ENCODE data around the gene UGT1A7. TPM values are rescaled to one million over a fixed set of nuclear protein-coding genes. Genes with fewer than 3 reads are reported as not detected.
"Not testable (repeated sequence)": the region's sequence is repeated elsewhere in the genome, so short reads cannot be mapped to it uniquely, and the experiment has no call there.

UGT1A7 gene
- polyA plus RNA-seq, 3 donors: not detected

DNA sequence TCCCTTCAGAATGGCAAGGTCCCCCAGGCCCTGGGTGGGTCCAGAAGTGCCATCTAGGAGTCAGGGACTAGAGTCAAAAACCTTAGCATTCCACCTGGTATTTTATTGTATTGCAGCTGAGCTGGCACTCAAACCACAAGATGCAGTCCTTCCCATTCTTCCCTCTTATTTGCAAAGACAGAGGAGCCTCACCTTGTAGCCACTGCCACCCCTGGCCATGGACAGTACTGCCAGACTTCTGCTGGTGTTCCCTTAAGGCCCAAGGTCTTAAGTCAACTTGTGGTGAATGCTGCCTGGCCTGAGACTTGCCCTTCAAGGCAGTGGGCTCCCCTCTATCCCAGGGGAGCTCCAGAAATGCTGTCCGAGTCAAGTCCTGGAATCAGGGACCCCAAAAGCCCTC is 38.6 kb upstream of the UGT1A7 start:
- intact Hi-C loops (cut with micrococcal nuclease): no loop called here
- H3K4me2 ChIP-seq (replicated peaks; ENCODE audit: extremely low read depth, low read length, poor library complexity, severe bottlenecking): no peak overlapping the region
- H3K27me3 ChIP-seq (ENCODE audit: control insufficient read depth in 2 of 2, insufficient read depth in 2 of 2, low read length in 2 of 2): no peaks in the 10 kb centered on the region
- no peak overlapping the region for H3K4me3 ChIP-seq (replicated peaks in 1 of 3; ENCODE audit: low read depth in 2 of 3, low read length in 3 of 3)
- peaks cover 0 to 5% (median 5%) of the 10 kb centered on the region in 3 donors for H3K27me3 Mint-ChIP-seq (ENCODE audit: low read depth in 3 of 3)
- no peak overlapping the region for H3K27ac ChIP-seq (ENCODE audit: low read depth in 1 of 2, low read length in 2 of 2)
- no peaks in the 10 kb centered on the region for H3K36me3 Mint-ChIP-seq
- WGBS (ENCODE audit: insufficient coverage): 88% methylated on average over 1 of the region's 1 CpG
- no peaks in the 10 kb centered on the region for H3K4me1 Mint-ChIP-seq
- no peaks in the 10 kb centered on the region for H3K79me2 ChIP-seq (ENCODE audit: insufficient read depth, low read length)
- no peaks in the 10 kb centered on the region for H3K36me3 ChIP-seq (replicated peaks in 1 of 2; ENCODE audit: control insufficient read depth in 1 of 2, insufficient read depth in 2 of 2, low read length in 2 of 2)
- H3K4me3 Mint-ChIP-seq: no peak overlapping the region
- DNase-seq: no peak
- H3K27ac Mint-ChIP-seq: no peak overlapping the region
- H3K4me1 ChIP-seq (ENCODE audit: control insufficient read depth in 1 of 2, insufficient read depth in 2 of 2, low read length in 2 of 2): no peaks in the 10 kb centered on the region
- no peaks in the 10 kb centered on the region for H4K20me1 ChIP-seq (ENCODE audit: insufficient read depth, low read length)
- H2AFZ ChIP-seq (ENCODE audit: insufficient read depth, low read depth, low read length, poor library complexity, severe bottlenecking): no peak overlapping the region
- peaks cover 0 to 24% of the 10 kb centered on the region in 2 donors for H3K9me3 ChIP-seq (replicated peaks in 1 of 2; ENCODE audit: control insufficient read depth in 1 of 2, insufficient read depth in 1 of 2, low read length in 2 of 2)
- TF ChIP-seq, protein P1, sequence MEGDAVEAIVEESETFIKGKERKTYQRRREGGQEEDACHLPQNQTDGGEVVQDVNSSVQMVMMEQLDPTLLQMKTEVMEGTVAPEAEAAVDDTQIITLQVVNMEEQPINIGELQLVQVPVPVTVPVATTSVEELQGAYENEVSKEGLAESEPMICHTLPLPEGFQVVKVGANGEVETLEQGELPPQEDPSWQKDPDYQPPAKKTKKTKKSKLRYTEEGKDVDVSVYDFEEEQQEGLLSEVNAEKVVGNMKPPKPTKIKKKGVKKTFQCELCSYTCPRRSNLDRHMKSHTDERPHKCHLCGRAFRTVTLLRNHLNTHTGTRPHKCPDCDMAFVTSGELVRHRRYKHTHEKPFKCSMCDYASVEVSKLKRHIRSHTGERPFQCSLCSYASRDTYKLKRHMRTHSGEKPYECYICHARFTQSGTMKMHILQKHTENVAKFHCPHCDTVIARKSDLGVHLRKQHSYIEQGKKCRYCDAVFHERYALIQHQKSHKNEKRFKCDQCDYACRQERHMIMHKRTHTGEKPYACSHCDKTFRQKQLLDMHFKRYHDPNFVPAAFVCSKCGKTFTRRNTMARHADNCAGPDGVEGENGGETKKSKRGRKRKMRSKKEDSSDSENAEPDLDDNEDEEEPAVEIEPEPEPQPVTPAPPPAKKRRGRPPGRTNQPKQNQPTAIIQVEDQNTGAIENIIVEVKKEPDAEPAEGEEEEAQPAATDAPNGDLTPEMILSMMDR (IDR thresholded peaks at IDR 0.05): no peak
- no peak overlapping the region for H3K9ac ChIP-seq (ENCODE audit: insufficient read depth, low read length, poor library complexity, severe bottlenecking)
- H3K9me3 Mint-ChIP-seq: peaks cover 13 to 36% (median 24%) of the 10 kb centered on the region in 7 donors

DNA sequence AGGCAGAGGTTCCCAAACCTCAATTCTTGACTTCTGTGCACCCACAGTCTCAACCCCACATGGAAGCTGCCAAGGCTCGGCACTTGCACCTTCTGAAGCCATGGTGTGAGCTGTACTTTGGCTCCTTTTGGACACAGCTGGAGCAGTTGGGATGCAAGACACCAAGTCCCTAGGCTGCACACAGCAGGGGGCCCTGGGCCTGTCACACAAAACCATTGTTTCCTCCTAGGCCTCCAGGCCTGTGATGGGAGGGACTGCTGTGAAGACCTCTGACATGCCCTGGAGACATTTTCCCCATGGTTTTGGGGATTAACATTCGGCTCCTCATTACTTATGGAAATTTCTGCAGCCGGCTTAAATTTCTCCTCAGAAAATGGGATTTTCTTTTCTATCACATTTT is 35.7 kb upstream of the UGT1A7 start:
- H3K27ac ChIP-seq (ENCODE audit: low read depth in 1 of 2, low read length in 2 of 2); H2AFZ ChIP-seq (ENCODE audit: insufficient read depth, low read depth, low read length, poor library complexity, severe bottlenecking); H3K4me1 ChIP-seq (ENCODE audit: control insufficient read depth in 1 of 2, insufficient read depth in 2 of 2, low read length in 2 of 2); H3K27me3 Mint-ChIP-seq (ENCODE audit: low read depth in 3 of 3); H3K9ac ChIP-seq (ENCODE audit: insufficient read depth, low read length, poor library complexity, severe bottlenecking); H3K4me3 Mint-ChIP-seq; H3K36me3 ChIP-seq (replicated peaks in 1 of 2; ENCODE audit: control insufficient read depth in 1 of 2, insufficient read depth in 2 of 2, low read length in 2 of 2); H3K4me2 ChIP-seq (replicated peaks; ENCODE audit: extremely low read depth, low read length, poor library complexity, severe bottlenecking); H4K20me1 ChIP-seq (ENCODE audit: insufficient read depth, low read length); H3K4me3 ChIP-seq (replicated peaks in 1 of 3; ENCODE audit: low read depth in 2 of 3, low read length in 3 of 3); H3K4me1 Mint-ChIP-seq; H3K27me3 ChIP-seq (ENCODE audit: control insufficient read depth in 2 of 2, insufficient read depth in 2 of 2, low read length in 2 of 2); intact Hi-C loops (cut with micrococcal nuclease); DNase-seq; H3K79me2 ChIP-seq (ENCODE audit: insufficient read depth, low read length); H3K36me3 Mint-ChIP-seq; H3K27ac Mint-ChIP-seq: not testable (repeated sequence)
- no CpG with 5 or more reads among the region's 3 CpGs for WGBS (ENCODE audit: insufficient coverage)
- H3K9me3 ChIP-seq (replicated peaks in 1 of 2; ENCODE audit: control insufficient read depth in 1 of 2, insufficient read depth in 1 of 2, low read length in 2 of 2): peaks cover 0 to 24% of the 10 kb centered on the region in 2 donors
- peaks cover 12 to 38% (median 25%) of the 10 kb centered on the region in 7 donors for H3K9me3 Mint-ChIP-seq

Data from CD14-positive monocyte (primary cell).